GM19238 (cell line): ENCODE results near the gene HOXC6.

Experiments
- DNase-seq: peaks from one replicate; pipeline ENCODE4 v3.0.0; 2011; ENCODE audit warnings: low spot score; ENCODE audit not compliant: insufficient read length

Gene HOXC6

GRCh38 chr12:54025499-54026405, 2.5 kb upstream of the HOXC6 start:
- DNase-seq: no peak

GRCh38 chr12:54026640-54027441, 1.4 kb upstream of the HOXC6 start:
- DNase-seq: no peak

GRCh38 chr12:54027442-54027786, 826 bp upstream of the HOXC6 start:
- DNase-seq: no peak

- no peak for DNase-seq
Observed at GRCh38 chr12:54029529-54030441, 1.5 kb downstream of the HOXC6 start.

GRCh38 chr12:54030442-54030801, 2.2 kb downstream of the HOXC6 start:
- DNase-seq: no peak

GRCh38 chr12:54030889-54031471, 2.7 kb downstream of the HOXC6 start:
- DNase-seq: no peak

GRCh38 chr12:54031480-54031879, 3.2 kb downstream of the HOXC6 start:
- DNase-seq: no peak

GRCh38 chr12:54032086-54032619, 3.9 kb downstream of the HOXC6 start:
- DNase-seq: no peak

- peak; percentile 66 for DNase-seq
Observed at GRCh38 chr12:54032627-54033100, 4.4 kb downstream of the HOXC6 start, which contains the start of gene HOXC5. TSS of gene HOXC5 (plus strand) at chr12:54033050. CDS start at chr12:54033123, 73 bp downstream.

GRCh38 chr12:54033106-54033979, 5.1 kb downstream of the HOXC6 start:
- no peak for DNase-seq

- DNase-seq: no peak
Observed at GRCh38 chr12:54033980-54034784, 5.9 kb downstream of the HOXC6 start.

- DNase-seq: no peak
Observed at GRCh38 chr12:54034785-54035310, 6.6 kb downstream of the HOXC6 start.

GRCh38 chr12:54035568-54036264, 7.5 kb downstream of the HOXC6 start:
- no peak for DNase-seq

- no peak for DNase-seq
Observed at GRCh38 chr12:54036620-54037359, 8.6 kb downstream of the HOXC6 start.

GRCh38 chr12:54037360-54038283, 9.4 kb downstream of the HOXC6 start:
- DNase-seq: no peak

- no peak for DNase-seq
Observed at GRCh38 chr12:54038284-54038870, 10.1 kb downstream of the HOXC6 start.
